ENCODE measurements around the gene TEX29.
A peak's percentile ranks its signal among the peaks of the same experiment; 100 is the strongest.

TEX29 gene

GRCh38 chr13:111335298-111335697 is 14.9 kb downstream of the TEX29 start:
- Histone ChIP-seq H3K36me3 (ENCODE audit: control insufficient read depth, insufficient read depth, low read length, severe bottlenecking) (no peaks in the 10 kb centered on the region), H3K9me3 (ENCODE audit: control insufficient read depth, low read length) (no peaks in the 10 kb centered on the region), H3K4me3 (ENCODE audit: low read length) (no peak overlapping the region), H3K9ac (ENCODE audit: low read length) (no peak overlapping the region), H3K4me1 (ENCODE audit: control insufficient read depth, insufficient read depth, low read length) (peaks cover 13% of the 10 kb centered on the region), H3K27me3 (replicated peaks; ENCODE audit: control insufficient read depth, insufficient read depth, low read length) (no peaks in the 10 kb centered on the region)
- no peak for DNase-seq (ENCODE audit: low read depth)

- Histone ChIP-seq H3K9ac (ENCODE audit: low read length) (no peak overlapping the region), H3K27me3 (replicated peaks; ENCODE audit: control insufficient read depth, insufficient read depth, low read length) (no peaks in the 10 kb centered on the region), H3K9me3 (ENCODE audit: control insufficient read depth, low read length) (no peaks in the 10 kb centered on the region), H3K4me1 (ENCODE audit: control insufficient read depth, insufficient read depth, low read length) (peaks cover 13% of the 10 kb centered on the region), H3K36me3 (ENCODE audit: control insufficient read depth, insufficient read depth, low read length, severe bottlenecking) (no peaks in the 10 kb centered on the region), H3K4me3 (ENCODE audit: low read length) (no peak overlapping the region)
- DNase-seq (ENCODE audit: low read depth): peak; percentile 27
Observed at GRCh38 chr13:111336666-111337065, 16.2 kb downstream of the TEX29 start.

GRCh38 chr13:111337206-111337605 is 16.8 kb downstream of the TEX29 start:
- peaks cover 13% of the 10 kb centered on the region for H3K4me1 ChIP-seq (ENCODE audit: control insufficient read depth, insufficient read depth, low read length)
- no peak overlapping the region for H3K9ac ChIP-seq (ENCODE audit: low read length)
- H3K27me3 ChIP-seq (replicated peaks; ENCODE audit: control insufficient read depth, insufficient read depth, low read length): no peaks in the 10 kb centered on the region
- H3K36me3 ChIP-seq (ENCODE audit: control insufficient read depth, insufficient read depth, low read length, severe bottlenecking): no peaks in the 10 kb centered on the region
- H3K9me3 ChIP-seq (ENCODE audit: control insufficient read depth, low read length): no peaks in the 10 kb centered on the region
- no peak overlapping the region for H3K4me3 ChIP-seq (ENCODE audit: low read length)
- DNase-seq (ENCODE audit: low read depth): peak; percentile 90

GRCh38 chr13:111337741-111338140 is 17.3 kb downstream of the TEX29 start:
- peak; percentile 1 for DNase-seq (ENCODE audit: low read depth)
- Histone ChIP-seq H3K27me3 (replicated peaks; ENCODE audit: control insufficient read depth, insufficient read depth, low read length) (no peaks in the 10 kb centered on the region), H3K4me3 (ENCODE audit: low read length) (no peak overlapping the region), H3K36me3 (ENCODE audit: control insufficient read depth, insufficient read depth, low read length, severe bottlenecking) (no peaks in the 10 kb centered on the region), H3K4me1 (ENCODE audit: control insufficient read depth, insufficient read depth, low read length) (peaks cover 13% of the 10 kb centered on the region), H3K9me3 (ENCODE audit: control insufficient read depth, low read length) (no peaks in the 10 kb centered on the region), H3K9ac (ENCODE audit: low read length) (no peak overlapping the region)

GRCh38 chr13:111338841-111339240 is 18.4 kb downstream of the TEX29 start:
- H3K4me3 ChIP-seq (ENCODE audit: low read length): no peak overlapping the region
- DNase-seq (ENCODE audit: low read depth): no peak
- peaks cover 3% of the 10 kb centered on the region for H3K36me3 ChIP-seq (ENCODE audit: control insufficient read depth, insufficient read depth, low read length, severe bottlenecking)
- peaks cover 13% of the 10 kb centered on the region for H3K4me1 ChIP-seq (ENCODE audit: control insufficient read depth, insufficient read depth, low read length)
- H3K27me3 ChIP-seq (replicated peaks; ENCODE audit: control insufficient read depth, insufficient read depth, low read length): no peaks in the 10 kb centered on the region
- no peaks in the 10 kb centered on the region for H3K9me3 ChIP-seq (ENCODE audit: control insufficient read depth, low read length)
- H3K9ac ChIP-seq (ENCODE audit: low read length): no peak overlapping the region

GRCh38 chr13:111339366-111340143 is 19.1 kb downstream of the TEX29 start:
- Histone ChIP-seq H3K27me3 (replicated peaks; ENCODE audit: control insufficient read depth, insufficient read depth, low read length) (no peaks in the 10 kb centered on the region), H3K4me3 (ENCODE audit: low read length) (no peak overlapping the region), H3K9ac (ENCODE audit: low read length) (no peak overlapping the region), H3K36me3 (ENCODE audit: control insufficient read depth, insufficient read depth, low read length, severe bottlenecking) (peaks cover 5% of the 10 kb centered on the region), H3K9me3 (ENCODE audit: control insufficient read depth, low read length) (no peaks in the 10 kb centered on the region), H3K4me1 (ENCODE audit: control insufficient read depth, insufficient read depth, low read length) (peaks cover 13% of the 10 kb centered on the region)
- no peak for DNase-seq (ENCODE audit: low read depth)

- H3K9me3 ChIP-seq (ENCODE audit: control insufficient read depth, low read length): no peaks in the 10 kb centered on the region
- H3K27me3 ChIP-seq (replicated peaks; ENCODE audit: control insufficient read depth, insufficient read depth, low read length): no peaks in the 10 kb centered on the region
- peaks cover 10% of the 10 kb centered on the region for H3K4me1 ChIP-seq (ENCODE audit: control insufficient read depth, insufficient read depth, low read length)
- no peak overlapping the region for H3K9ac ChIP-seq (ENCODE audit: low read length)
- no peak for DNase-seq (ENCODE audit: low read depth)
- no peak overlapping the region for H3K4me3 ChIP-seq (ENCODE audit: low read length)
- H3K36me3 ChIP-seq (ENCODE audit: control insufficient read depth, insufficient read depth, low read length, severe bottlenecking): peaks cover 5% of the 10 kb centered on the region
Observed at GRCh38 chr13:111341886-111342285, 21.4 kb downstream of the TEX29 start.

- H3K4me3 ChIP-seq (ENCODE audit: low read length): no peak overlapping the region
- no peak overlapping the region for H3K9ac ChIP-seq (ENCODE audit: low read length)
- peaks cover 5% of the 10 kb centered on the region for H3K36me3 ChIP-seq (ENCODE audit: control insufficient read depth, insufficient read depth, low read length, severe bottlenecking)
- no peak for DNase-seq (ENCODE audit: low read depth)
- H3K27me3 ChIP-seq (replicated peaks; ENCODE audit: control insufficient read depth, insufficient read depth, low read length): no peaks in the 10 kb centered on the region
- H3K4me1 ChIP-seq (ENCODE audit: control insufficient read depth, insufficient read depth, low read length): peaks cover 1% of the 10 kb centered on the region
- H3K9me3 ChIP-seq (ENCODE audit: control insufficient read depth, low read length): no peaks in the 10 kb centered on the region
Observed at GRCh38 chr13:111342721-111343120, 22.3 kb downstream of the TEX29 start.

- H3K4me3 ChIP-seq (ENCODE audit: low read length): no peak overlapping the region
- H3K9ac ChIP-seq (ENCODE audit: low read length): no peak overlapping the region
- peaks cover 5% of the 10 kb centered on the region for H3K36me3 ChIP-seq (ENCODE audit: control insufficient read depth, insufficient read depth, low read length, severe bottlenecking)
- H3K27me3 ChIP-seq (replicated peaks; ENCODE audit: control insufficient read depth, insufficient read depth, low read length): no peaks in the 10 kb centered on the region
- no peak for DNase-seq (ENCODE audit: low read depth)
- H3K9me3 ChIP-seq (ENCODE audit: control insufficient read depth, low read length): no peaks in the 10 kb centered on the region
- no peaks in the 10 kb centered on the region for H3K4me1 ChIP-seq (ENCODE audit: control insufficient read depth, insufficient read depth, low read length)
Observed at GRCh38 chr13:111343186-111343805, 22.9 kb downstream of the TEX29 start.

- Histone ChIP-seq H3K4me3 (ENCODE audit: low read length) (no peak overlapping the region), H3K4me1 (ENCODE audit: control insufficient read depth, insufficient read depth, low read length) (no peaks in the 10 kb centered on the region), H3K27me3 (replicated peaks; ENCODE audit: control insufficient read depth, insufficient read depth, low read length) (no peaks in the 10 kb centered on the region), H3K36me3 (ENCODE audit: control insufficient read depth, insufficient read depth, low read length, severe bottlenecking) (peaks cover 5% of the 10 kb centered on the region), H3K9ac (ENCODE audit: low read length) (no peak overlapping the region), H3K9me3 (ENCODE audit: control insufficient read depth, low read length) (no peaks in the 10 kb centered on the region)
- peak; percentile 78 for DNase-seq (ENCODE audit: low read depth)
Observed at GRCh38 chr13:111344471-111345191, 24.2 kb downstream of the TEX29 start.

- no peaks in the 10 kb centered on the region for H3K9me3 ChIP-seq (ENCODE audit: control insufficient read depth, low read length)
- no peaks in the 10 kb centered on the region for H3K4me1 ChIP-seq (ENCODE audit: control insufficient read depth, insufficient read depth, low read length)
- no peaks in the 10 kb centered on the region for H3K27me3 ChIP-seq (replicated peaks; ENCODE audit: control insufficient read depth, insufficient read depth, low read length)
- DNase-seq (ENCODE audit: low read depth): no peak
- H3K9ac ChIP-seq (ENCODE audit: low read length): no peak overlapping the region
- no peak overlapping the region for H3K4me3 ChIP-seq (ENCODE audit: low read length)
- H3K36me3 ChIP-seq (ENCODE audit: control insufficient read depth, insufficient read depth, low read length, severe bottlenecking): peaks cover 5% of the 10 kb centered on the region
Observed at GRCh38 chr13:111345682-111346081, 25.2 kb downstream of the TEX29 start.

All from adipocyte (in vitro differentiated cells).